IMR-90 (cell line): ENCODE measurements around the gene CLDN6. TPM values are rescaled to one million over a fixed set of nuclear protein-coding genes. Genes with fewer than 3 reads are reported as not detected.

ENCODE experiments used
- ATAC-seq: fragments of 200-7000 bp; cut with Tn5 transposase; 2 replicates; pipeline ENCODE4 v1.9.1; 2020; ENCODE audit warnings: low read depth, mild to moderate bottlenecking, moderate library complexity
- BruUV-seq: library from RNA; stranded (reverse); fragments of 400-500 nt; replicated peaks from 2 replicates; lab custom pipeline; 2021; lab: Mats Ljungman, UMichigan
- CTCF ChIA-PET: fragments of 300-600 bp; formaldehyde crosslinking; extraction: SDS; loops from one replicate; lab custom pipeline; 2021; ENCODE audit warnings: antibody characterized with exemption; lab: Yijun Ruan, JAX
- POLR2A ChIA-PET: fragments of 300-600 bp; sonication (Branson Sonifier 250); formaldehyde crosslinking; loops from one replicate; lab custom pipeline; 2022; ENCODE audit warnings: antibody characterized with exemption; ENCODE audit not compliant: unreplicated experiment; lab: Charles Lee
- DNase-seq: peaks from one replicate; pipeline ENCODE4 v3.0.0; 2013
- H2AFZ ChIP-seq: replicated peaks from 2 replicates; pipeline ENCODE3; 2013; ENCODE audit warnings: low read length, mild to moderate bottlenecking; ENCODE audit not compliant: poor library complexity
- H2AK5ac ChIP-seq: 2 replicates; pipeline ENCODE4 v1.6.1; 2013; ENCODE audit warnings: low read depth, low read length, inconsistent platforms
- H2AK9ac ChIP-seq: replicated peaks from 2 replicates; pipeline ENCODE3; 2013; ENCODE audit warnings: mild to moderate bottlenecking, low read depth, low read length, moderate library complexity; ENCODE audit not compliant: poor library complexity
- H2BK120ac ChIP-seq: 2 replicates; pipeline ENCODE4 v1.6.1; 2013; ENCODE audit warnings: low read depth, low read length, inconsistent platforms
- H2BK15ac ChIP-seq: 3 replicates; pipeline ENCODE4 v1.6.1; 2013; ENCODE audit warnings: low read depth, low read length, inconsistent platforms
- H2BK20ac ChIP-seq: 2 replicates; pipeline ENCODE4 v1.6.1; 2013; ENCODE audit warnings: low read depth, mild to moderate bottlenecking, inconsistent platforms, low read length, moderate library complexity
- H2BK5ac ChIP-seq: 2 replicates; pipeline ENCODE4 v1.6.1; 2013; ENCODE audit warnings: mild to moderate bottlenecking, low read depth, low read length, inconsistent platforms; ENCODE audit not compliant: poor library complexity, severe bottlenecking
- H3K14ac ChIP-seq: replicated peaks from 2 replicates; pipeline ENCODE4 v1.6.1; 2013; ENCODE audit warnings: low read depth, low read length, inconsistent platforms
- H3K18ac ChIP-seq: 2 replicates; pipeline ENCODE4 v1.6.1; 2013; ENCODE audit warnings: low read depth, low read length, control low read depth
- H3K23ac ChIP-seq: 2 replicates; pipeline ENCODE4 v1.6.1; 2013; ENCODE audit warnings: low read depth, low read length, inconsistent platforms
- H3K27ac ChIP-seq: 2 replicates; pipeline ENCODE4 v1.5.1; 2013; ENCODE audit warnings: mild to moderate bottlenecking, control low read depth, low read length; ENCODE audit not compliant: insufficient read depth
- H3K27me3 ChIP-seq: 2 replicates; pipeline ENCODE4 v1.6.1; 2013; ENCODE audit warnings: low read length; ENCODE audit not compliant: control insufficient read depth, insufficient read depth
- H3K36me3 ChIP-seq: 2 replicates; pipeline ENCODE4 v1.6.1; 2013; ENCODE audit warnings: low read length, mixed read lengths; ENCODE audit not compliant: control insufficient read depth, insufficient read depth
- H3K4ac ChIP-seq: 2 replicates; pipeline ENCODE4 v1.6.1; 2013; ENCODE audit warnings: low read depth, low read length, inconsistent platforms
- H3K4me1 ChIP-seq: 2 replicates; pipeline ENCODE4 v1.6.1; 2013; ENCODE audit warnings: low read length, mixed read lengths; ENCODE audit not compliant: control insufficient read depth, insufficient read depth
- H3K4me2 ChIP-seq: 2 replicates; pipeline ENCODE4 v1.6.1; 2013; ENCODE audit warnings: low read depth, mild to moderate bottlenecking, control low read depth, low read length, moderate library complexity
- H3K4me3 ChIP-seq: 2 replicates; pipeline ENCODE4 v1.5.1; 2013; ENCODE audit warnings: low read depth, mild to moderate bottlenecking, control low read depth, low read length, moderate library complexity; ENCODE audit not compliant: insufficient read depth
- H3K56ac ChIP-seq: 2 replicates; pipeline ENCODE4 v1.6.1; 2013; ENCODE audit warnings: low read length, inconsistent platforms; ENCODE audit not compliant: insufficient read depth; ENCODE audit errors: extremely low read depth
- H3K79me1 ChIP-seq, 2 experiments: 2 replicates each; pipeline ENCODE4 v1.6.1; 2013; ENCODE audit warnings: low read length in 2 of 2, inconsistent platforms in 1 of 2, low read depth in 1 of 2
- H3K9ac ChIP-seq: 2 replicates; pipeline ENCODE4 v1.6.1; 2013; ENCODE audit warnings: low read depth, low read length, control low read depth
- H3K9me1 ChIP-seq: 2 replicates; pipeline ENCODE4 v1.6.1; 2013; ENCODE audit warnings: low read length, inconsistent platforms; ENCODE audit not compliant: insufficient read depth
- H3K9me3 ChIP-seq: 2 replicates; pipeline ENCODE4 v1.6.1; 2013; ENCODE audit warnings: low read length; ENCODE audit not compliant: control insufficient read depth, insufficient read depth
- H4K20me1 ChIP-seq: 2 replicates; pipeline ENCODE4 v1.6.1; 2013; ENCODE audit warnings: low read length, inconsistent platforms; ENCODE audit not compliant: insufficient read depth
- H4K5ac ChIP-seq: 2 replicates; pipeline ENCODE4 v1.6.1; 2013; ENCODE audit warnings: mild to moderate bottlenecking, low read depth, low read length, control low read depth
- H4K8ac ChIP-seq, 2 experiments: 2 replicates each; pipeline ENCODE4 v1.6.1; 2013; ENCODE audit warnings: low read depth in 2 of 2, low read length in 2 of 2, control low read depth in 1 of 2, inconsistent platforms in 1 of 2
- H4K91ac ChIP-seq: 2 replicates; pipeline ENCODE4 v1.6.1; 2013; ENCODE audit warnings: low read depth, low read length, inconsistent platforms; ENCODE audit not compliant: insufficient read depth
- CEBPB ChIP-seq: IDR thresholded peaks from 2 replicates; pipeline ENCODE4 v1.6.1; 2012; ENCODE audit warnings: low read depth, low read length, improper control_type of control experiment
- CHD1 ChIP-seq: IDR thresholded peaks from 2 replicates; pipeline ENCODE4 v1.6.1; 2012; ENCODE audit warnings: low read depth, low read length, improper control_type of control experiment
- CTCF ChIP-seq: conservative IDR thresholded peaks from 2 replicates; pipeline ENCODE4 v1.5.1; 2012; ENCODE audit warnings: mild to moderate bottlenecking, low read depth, low read length, improper control_type of control experiment
- ELK1 ChIP-seq: fragments of 150-350 bp; IDR thresholded peaks from 2 replicates; pipeline ENCODE4 v1.6.1; 2016; ENCODE audit warnings: low read depth, mild to moderate bottlenecking, low read length, moderate library complexity, borderline replicate concordance
- MAFK ChIP-seq: IDR thresholded peaks from 2 replicates; pipeline ENCODE4 v1.6.1; 2012; ENCODE audit warnings: low read depth, low read length, improper control_type of control experiment
- MAZ ChIP-seq: IDR thresholded peaks from 2 replicates; pipeline ENCODE4 v1.6.1; 2012; ENCODE audit warnings: low read depth, mild to moderate bottlenecking, low read length, improper control_type of control experiment, moderate library complexity, borderline replicate concordance
- MXI1 ChIP-seq: IDR thresholded peaks from 2 replicates; pipeline ENCODE4 v1.6.1; 2012; ENCODE audit warnings: low read depth, mild to moderate bottlenecking, low read length, moderate library complexity, borderline replicate concordance
- NFE2L2 ChIP-seq: fragments of 150-350 bp; IDR thresholded peaks from 2 replicates; pipeline ENCODE4 v1.6.1; 2016; ENCODE audit warnings: low read depth, mild to moderate bottlenecking, low read length
- POLR2A ChIP-seq: IDR thresholded peaks from 2 replicates; pipeline ENCODE4 v1.6.1; 2012; ENCODE audit warnings: mild to moderate bottlenecking, low read depth, low read length
- RAD21 ChIP-seq: IDR thresholded peaks from 2 replicates; pipeline ENCODE4 v1.6.1; 2012; ENCODE audit warnings: low read length, improper control_type of control experiment
- RCOR1 ChIP-seq: IDR thresholded peaks from 2 replicates; pipeline ENCODE4 v1.6.1; 2012; ENCODE audit warnings: mild to moderate bottlenecking, low read length, improper control_type of control experiment; ENCODE audit not compliant: insufficient replicate concordance
- RFX5 ChIP-seq: IDR thresholded peaks from 2 replicates; pipeline ENCODE4 v1.8.0; 2012; ENCODE audit warnings: low read depth, mild to moderate bottlenecking, low read length, moderate library complexity
- SMC3 ChIP-seq: fragments of 150-350 bp; IDR thresholded peaks from 2 replicates; pipeline ENCODE4 v1.6.1; 2016; ENCODE audit warnings: low read depth, mild to moderate bottlenecking, antibody characterized with exemption, low read length, moderate library complexity
- USF2 ChIP-seq: fragments of 150-350 bp; IDR thresholded peaks from 2 replicates; pipeline ENCODE4 v1.6.1; 2017; ENCODE audit warnings: mild to moderate bottlenecking, antibody characterized with exemption, low read length, low read depth
- WGBS, 2 experiments: methylation state at CpG; one replicate each; pipeline versions ENCODE4 v1.1.5 to v1.1.7; 2013; ENCODE audit warnings: missing lambda C conversion rate in 2 of 2; ENCODE audit not compliant: insufficient read length in 1 of 2; ENCODE audit errors: extremely low coverage in 2 of 2; 5-methylcytosine and 5-hydroxymethylcytosine counted together
- dilution Hi-C: fragments of 300-500 bp; cut with HindIII; formaldehyde crosslinking; loops from one replicate; pipeline ENCODE4 v1.14.3; 2018; ENCODE audit warnings: low sequenced_read_pairs; ENCODE audit not compliant: unreplicated experiment
- in situ Hi-C: fragments of 300-500 bp; cut with MboI; formaldehyde crosslinking; loops from 3 replicates; pipeline ENCODE4 v1.14.3; 2019; ENCODE audit warnings: low sequenced_read_pairs, inconsistent platforms, mixed read lengths
- intact Hi-C: fragments of 100-400 bp; cut with micrococcal nuclease; formaldehyde crosslinking; loops from 2 replicates; pipeline ENCODE4 v1.10.0; 2022
- polyA plus RNA-seq, 3 experiments: library from polyadenylated mRNA; depleted of rRNA; stranded (reverse); fragments of >200 nt; gene quantifications; 2 replicates each; pipeline ENCODE4 v1.2.3, GENCODE V29; 2012; ENCODE audit warnings: low replicate concordance in 1 of 3
- total RNA-seq: library from RNA; depleted of rRNA; stranded (reverse); fragments of >200 nt; gene quantifications from 2 replicates; pipeline ENCODE4 v1.2.3, GENCODE V29; 2012

The CLDN6 gene
- total and polyA plus RNA-seq, 2 of the 4 experiments (the other 2 are of a cell fraction): 0.14 TPM; not detected in 1

- no peak overlapping the region for H3K18ac ChIP-seq
- no peak overlapping the region for H2BK5ac ChIP-seq
- no peak overlapping the region for H3K23ac ChIP-seq
- ATAC-seq (no peak), DNase-seq (no peak)
- H2AK9ac ChIP-seq: no peak overlapping the region
- no peak overlapping the region for H2AK5ac ChIP-seq
- peaks cover 0 to 16% of the 10 kb centered on the region in 2 experiments; a peak in 1 of 4 replicates for H3K79me1 ChIP-seq
- peaks cover 10% of the 10 kb centered on the region for H3K9me1 ChIP-seq
- TF ChIP-seq USF2 (no peak), CEBPB (no peak), CTCF (no peak), NFE2L2 (no peak), MAFK (no peak), SMC3 (no peak), RCOR1 (no peak), RFX5 (no peak), ELK1 (no peak), MAZ (no peak), POLR2A (no peak), RAD21 (no peak), MXI1 (no peak), CHD1 (no peak)
- no peak overlapping the region for H2AFZ ChIP-seq
- no peak overlapping the region for H2BK15ac ChIP-seq
- intact Hi-C loops (no loop called here), in situ Hi-C loops (no loop called here), dilution Hi-C loops (no loop called here)
- H3K4me2 ChIP-seq: no peak overlapping the region
- H4K20me1 ChIP-seq: no peaks in the 10 kb centered on the region; the same call in 1 of the 2 replicates
- no peaks in the 10 kb centered on the region for H3K9me3 ChIP-seq
- ChIA-PET CTCF (no interaction called here), POLR2A (no interaction called here)
- no peak overlapping the region for H3K14ac ChIP-seq
- H3K4ac ChIP-seq: no peak overlapping the region
- H2BK20ac ChIP-seq: no peak overlapping the region
- no peak overlapping the region for H3K27ac ChIP-seq
- no peak overlapping the region for H4K8ac ChIP-seq
- no peaks in the 10 kb centered on the region for H3K36me3 ChIP-seq
- no peak overlapping the region for H4K5ac ChIP-seq
- no TSS peak for BruUV-seq
- H3K4me3 ChIP-seq: no peak overlapping the region
- H4K91ac ChIP-seq: no peak overlapping the region
- 78% methylated on average over 11 of the region's 17 CpGs; no CpG with 5 or more reads in 1 of the 2 experiments for WGBS, 2 experiments
- peaks cover 5% of the 10 kb centered on the region for H3K4me1 ChIP-seq
- H3K56ac ChIP-seq: no peak overlapping the region
- H3K9ac ChIP-seq: no peak overlapping the region
- peaks cover 3% of the 10 kb centered on the region; the same call in 1 of the 2 replicates for H3K27me3 ChIP-seq
- H2BK120ac ChIP-seq: no peak overlapping the region
Measured at GRCh38 chr16:3054965-3055733, 37.2 kb upstream of the CLDN6 start.
